Endothelial cell of umbilical vein (primary cell): ENCODE data around the gene HEATR5B. TPM values are rescaled to one million over a fixed set of nuclear protein-coding genes. Genes with fewer than 3 reads are reported as not detected.

Experiments
- BruUV-seq: library from RNA; stranded (reverse); fragments of 400-500 nt; replicated peaks from 2 replicates; lab custom pipeline; 2021; lab: Mats Ljungman, UMichigan
- CTCF ChIA-PET: fragments of 300-600, 350-600 bp; sonication (Branson Sonifier 250); formaldehyde crosslinking; loops from one replicate; lab custom pipeline; 2021; ENCODE audit warnings: antibody characterized with exemption, inconsistent platforms; lab: Charles Lee
- POLR2A ChIA-PET: fragments of 300-600, 350-600 bp; sonication (Branson Sonifier 250); formaldehyde crosslinking; loops from one replicate; lab custom pipeline; 2021; ENCODE audit warnings: antibody characterized with exemption, inconsistent platforms; lab: Charles Lee
- DNase-seq: peaks from one replicate; pipeline ENCODE4 v3.0.0-alpha.2; 2011; ENCODE audit warnings: low read depth, low spot score
- FAIRE-seq: peaks from 2 replicates; lab custom pipeline; 2011; peaks lifted over from hg19 to GRCh38; lab: Jason Lieb, UNC
- H2AFZ ChIP-seq: 2 replicates; pipeline ENCODE4 v1.6.0; 2012; ENCODE audit warnings: low read depth, low read length, control low read depth, inconsistent platforms
- H3K27ac ChIP-seq: 2 replicates; pipeline ENCODE4 v1.5.1; 2011; ENCODE audit warnings: low read depth, mild to moderate bottlenecking, control low read depth, low read length, moderate library complexity; ENCODE audit not compliant: insufficient read depth
- H3K27me3 ChIP-seq, 2 experiments: 2 replicates each; pipeline versions ENCODE4 v1.6.0 to v1.6.1; 2011; ENCODE audit warnings: low read length in 2 of 2, mixed read lengths in 1 of 2; ENCODE audit not compliant: control insufficient read depth in 2 of 2, insufficient read depth in 2 of 2
- H3K36me3 ChIP-seq, 2 experiments: 2 replicates in 1 of 2; 3 replicates in 1 of 2; pipeline ENCODE4 v1.5.1; 2011; ENCODE audit warnings: low read length in 2 of 2, mild to moderate bottlenecking in 1 of 2, moderate library complexity in 1 of 2; ENCODE audit not compliant: control insufficient read depth in 2 of 2, insufficient read depth in 2 of 2; ENCODE audit errors: extremely low read depth in 1 of 2
- H3K4me1 ChIP-seq: 3 replicates; pipeline ENCODE4 v1.5.1; 2011; ENCODE audit warnings: mild to moderate bottlenecking, low read length; ENCODE audit not compliant: control insufficient read depth, insufficient read depth; ENCODE audit errors: extremely low read depth
- H3K4me2 ChIP-seq: 2 replicates; pipeline ENCODE4 v1.6.1; 2011; ENCODE audit warnings: low read length, control low read depth, mixed read lengths; ENCODE audit not compliant: insufficient read depth
- H3K4me3 ChIP-seq, 3 experiments: fragments of 200-600 bp in 1 of 3; sonication (generic), shearing (Covaris generic) in 1 of 3; replicated peaks in 1 of 3; 2 replicates each; pipeline ENCODE4 v1.5.1; 2011 to 2016; ENCODE audit warnings: control low read depth in 3 of 3, low read length in 3 of 3, mild to moderate bottlenecking in 2 of 3, inconsistent platforms in 1 of 3, low read depth in 1 of 3, moderate library complexity in 1 of 3; ENCODE audit not compliant: insufficient read depth in 1 of 3
- H3K79me2 ChIP-seq: 2 replicates; pipeline ENCODE4 v1.6.0; 2012; ENCODE audit warnings: low read length, inconsistent platforms; ENCODE audit not compliant: control insufficient read depth, insufficient read depth
- H3K9ac ChIP-seq: replicated peaks from 2 replicates; pipeline ENCODE3; 2011; ENCODE audit warnings: low read length, control low read depth; ENCODE audit not compliant: insufficient read depth; ENCODE audit errors: extremely low read depth
- H3K9me1 ChIP-seq: replicated peaks from 3 replicates; pipeline ENCODE4 v1.6.0; 2011; ENCODE audit warnings: mild to moderate bottlenecking, low read length; ENCODE audit not compliant: control insufficient read depth, insufficient read depth; ENCODE audit errors: extremely low read depth
- H3K9me3 ChIP-seq: replicated peaks from 2 replicates; pipeline ENCODE4 v1.5.1; 2012; ENCODE audit warnings: low read length, inconsistent platforms; ENCODE audit not compliant: control insufficient read depth, insufficient read depth
- H4K20me1 ChIP-seq: replicated peaks from 2 replicates; pipeline ENCODE3; 2011; ENCODE audit warnings: mild to moderate bottlenecking, low read length; ENCODE audit not compliant: control insufficient read depth, insufficient read depth; ENCODE audit errors: extremely low read depth
- CTCF ChIP-seq, 2 donors: IDR thresholded peaks; 1 replicate in 1 of 2; 2 replicates in 1 of 2; pipeline ENCODE4 v1.5.1; 2011; ENCODE audit warnings: low read length in 2 of 2, mild to moderate bottlenecking in 2 of 2, moderate library complexity in 2 of 2, control low read depth in 1 of 2, inconsistent platforms in 1 of 2, low read depth in 1 of 2; ENCODE audit not compliant: insufficient read depth in 1 of 2; ENCODE audit errors: extremely low read depth in 1 of 2
- EZH2 ChIP-seq: IDR thresholded peaks from 2 replicates; pipeline ENCODE4 v1.6.1; 2012; ENCODE audit warnings: borderline replicate concordance, low read depth, mild to moderate bottlenecking, moderate library complexity, low read length, inconsistent platforms; ENCODE audit not compliant: severe bottlenecking
- FOS ChIP-seq: IDR thresholded peaks from 2 replicates; pipeline ENCODE4 v1.6.1; 2011; ENCODE audit warnings: mild to moderate bottlenecking, low read length, moderate library complexity, borderline replicate concordance; ENCODE audit not compliant: insufficient read depth
- GATA2 ChIP-seq: IDR thresholded peaks from 2 replicates; pipeline ENCODE4 v1.7.0; 2011; ENCODE audit warnings: low read depth, mild to moderate bottlenecking, moderate library complexity, mixed read lengths, low read length; ENCODE audit not compliant: insufficient read length, insufficient read depth
- JUN ChIP-seq: IDR thresholded peaks from 2 replicates; pipeline ENCODE4 v1.6.1; 2011; ENCODE audit warnings: borderline replicate concordance, low read depth; ENCODE audit not compliant: insufficient read length, insufficient read depth
- MAX ChIP-seq: IDR thresholded peaks from 2 replicates; pipeline ENCODE4 v1.6.1; 2011; ENCODE audit not compliant: insufficient read depth, insufficient read length
- MYC ChIP-seq: IDR thresholded peaks from one replicate; pipeline ENCODE4 v1.6.1; 2011; ENCODE audit warnings: mild to moderate bottlenecking, low read depth, low read length
- POLR2A ChIP-seq: IDR thresholded peaks from 2 replicates; pipeline ENCODE4 v1.6.1; 2012; ENCODE audit warnings: low read depth, mild to moderate bottlenecking, control low read depth, low read length
- POLR2AphosphoS5 ChIP-seq: IDR thresholded peaks from 2 replicates; pipeline ENCODE4 v1.6.1; 2012; ENCODE audit warnings: low read depth, mild to moderate bottlenecking, control low read depth, low read length, moderate library complexity; ENCODE audit not compliant: insufficient read depth
- dilution Hi-C: fragments of 300-500 bp; cut with MboI; formaldehyde crosslinking; loops from one replicate; pipeline ENCODE4 v1.15.0; 2019; ENCODE audit warnings: low sequenced_read_pairs; ENCODE audit not compliant: extremely low pct_ligation_motif_present
- intact Hi-C: fragments of 100-400 bp; cut with micrococcal nuclease; formaldehyde crosslinking; loops from one replicate; pipeline ENCODE4 v1.10.0; 2022
- polyA plus RNA-seq, 4 experiments: library from polyadenylated mRNA; depleted of rRNA in 3 of 4; stranded (reverse) in 3 of 4; unstranded in 1 of 4; fragments of >200 nt; gene quantifications; 2 replicates each; pipeline versions ENCODE4 v1.2.1 to v1.2.3, GENCODE V29; 2011 to 2012; ENCODE audit warnings: missing spikeins in 1 of 4
- total RNA-seq: library from RNA; stranded (reverse); gene quantifications from 2 replicates; pipeline ENCODE4 v1.2.3, GENCODE V29; 2021

Gene HEATR5B
- total and polyA plus RNA-seq, 2 donors (not counting 3 experiments of a cell fraction or from before 2014, with no cell fraction given): 16.1 to 22.5 TPM

GRCh38 chr2:37091873-37092272 lies 7.7 kb upstream of the HEATR5B start:
- POLR2A ChIA-PET: no interaction called here

GRCh38 chr2:37090019-37090477 lies 5.9 kb upstream of the HEATR5B start:
- Histone ChIP-seq H2AFZ (no peak overlapping the region), H3K4me2 (no peak overlapping the region), H3K4me3 (no peak overlapping the region), H3K9me3 (no peaks in the 10 kb centered on the region), H3K9ac (no peak overlapping the region), H3K9me1 (no peaks in the 10 kb centered on the region), H4K20me1 (no peaks in the 10 kb centered on the region), H3K27ac (no peak overlapping the region), H3K79me2 (no peaks in the 10 kb centered on the region), H3K27me3 (no peaks in the 10 kb centered on the region), H3K36me3 (peaks cover 4 to 11% of the 10 kb centered on the region in 2 experiments), H3K4me1 (peaks cover 10% of the 10 kb centered on the region)
- BruUV-seq: no TSS peak
- DNase-seq: no peak
- FAIRE-seq: no peak
- dilution Hi-C loops: no loop called here
- ChIA-PET POLR2A (no interaction called here), CTCF (no interaction called here)
- no peak for TF ChIP-seq MYC
- no peak for TF ChIP-seq CTCF (IDR thresholded peaks at IDR 0.05; ENCODE audit: extremely low read depth in 1 of 2, insufficient read depth in 1 of 2, low read depth in 1 of 2, low read length in 2 of 2)
- TF ChIP-seq POLR2AphosphoS5: no peak
- no peak for TF ChIP-seq POLR2A
- no peak for TF ChIP-seq MAX
- TF ChIP-seq FOS: no peak
- no peak for TF ChIP-seq GATA2
- TF ChIP-seq EZH2: no peak
- no peak for TF ChIP-seq JUN
- intact Hi-C loops: no loop called here

More at GRCh38 chr2:37091873-37092272, 7.7 kb upstream of the HEATR5B start:
- no peak overlapping the region for H3K4me2 ChIP-seq
- H2AFZ ChIP-seq: no peak overlapping the region
- dilution Hi-C loops: no loop called here
- H3K4me1 ChIP-seq: no peaks in the 10 kb centered on the region
- peaks cover 6 to 11% of the 10 kb centered on the region in 2 experiments for H3K36me3 ChIP-seq
- FAIRE-seq (no peak), DNase-seq (no peak)
- intact Hi-C loops: no loop called here
- H3K79me2 ChIP-seq: no peaks in the 10 kb centered on the region
- no peak for TF ChIP-seq JUN
- no peaks in the 10 kb centered on the region for H3K27me3 ChIP-seq
- H4K20me1 ChIP-seq: no peaks in the 10 kb centered on the region
- H3K9me1 ChIP-seq: no peaks in the 10 kb centered on the region
- no peak overlapping the region for H3K9ac ChIP-seq
- CTCF ChIA-PET: no interaction called here
- BruUV-seq: no TSS peak
- no peak overlapping the region for H3K4me3 ChIP-seq
- H3K27ac ChIP-seq: no peak overlapping the region
- no peaks in the 10 kb centered on the region for H3K9me3 ChIP-seq
